Measurements from ENCODE around the gene NCOR1.

- no peak for TF ChIP-seq BHLHE40 (IDR thresholded peaks at IDR 0.05; ENCODE audit: borderline replicate concordance)
- no peak for TF ChIP-seq CTBP1 (IDR thresholded peaks at IDR 0.05; ENCODE audit: borderline replicate concordance)
- no peak for TF ChIP-seq SUZ12 (IDR thresholded peaks at IDR 0.05)
Observed at GRCh38 chr17:16023881-16024280, 191.5 kb downstream of the NCOR1 start.
